Measurements from ENCODE around the gene SORCS2.

Gene SORCS2

GRCh38 chr4:7608046-7608445 is 415.7 kb downstream of the SORCS2 start:
- no peak for DNase-seq (ENCODE audit: low read depth, low spot score)

GRCh38 chr4:7609316-7609715 is 417.0 kb downstream of the SORCS2 start:
- DNase-seq (ENCODE audit: low read depth, low spot score), result no peak

GRCh38 chr4:7610022-7610670 is 417.8 kb downstream of the SORCS2 start:
- DNase-seq (ENCODE audit: low read depth, low spot score), result no peak

GRCh38 chr4:7610841-7611240 is 418.5 kb downstream of the SORCS2 start:
- no peak for DNase-seq (ENCODE audit: low read depth, low spot score)

- DNase-seq (ENCODE audit: low read depth, low spot score), result no peak
Observed at GRCh38 chr4:7612311-7612897, 420.1 kb downstream of the SORCS2 start.

GRCh38 chr4:7614350-7614949 is 422.1 kb downstream of the SORCS2 start:
- no peak for DNase-seq (ENCODE audit: low read depth, low spot score)

- DNase-seq (ENCODE audit: low read depth, low spot score), result no peak
Observed at GRCh38 chr4:7616193-7616592, 423.9 kb downstream of the SORCS2 start.

GRCh38 chr4:7618361-7618760 is 426.0 kb downstream of the SORCS2 start:
- DNase-seq (ENCODE audit: low read depth, low spot score), result no peak

- DNase-seq (ENCODE audit: low read depth, low spot score), result no peak
Observed at GRCh38 chr4:7620086-7620813, 427.9 kb downstream of the SORCS2 start.

GRCh38 chr4:7620814-7621176 is 428.5 kb downstream of the SORCS2 start:
- DNase-seq (ENCODE audit: low read depth, low spot score), result no peak

GRCh38 chr4:7621252-7622035 is 429.1 kb downstream of the SORCS2 start:
- no peak for DNase-seq (ENCODE audit: low read depth, low spot score)

GRCh38 chr4:7622371-7622770 is 430.0 kb downstream of the SORCS2 start:
- DNase-seq (ENCODE audit: low read depth, low spot score), result no peak

- no peak for DNase-seq (ENCODE audit: low read depth, low spot score)
Observed at GRCh38 chr4:7623468-7623867, 431.1 kb downstream of the SORCS2 start.

GRCh38 chr4:7624396-7624980 is 432.1 kb downstream of the SORCS2 start:
- DNase-seq (ENCODE audit: low read depth, low spot score), result no peak

- peak; percentile 67 for DNase-seq (ENCODE audit: low read depth, low spot score)
Observed at GRCh38 chr4:7625071-7625470, 432.7 kb downstream of the SORCS2 start.

- no peak for DNase-seq (ENCODE audit: low read depth, low spot score)
Observed at GRCh38 chr4:7626531-7626930, 434.2 kb downstream of the SORCS2 start.

- DNase-seq (ENCODE audit: low read depth, low spot score), result peak; percentile 26
Observed at GRCh38 chr4:7627251-7628250, 435.2 kb downstream of the SORCS2 start.

GRCh38 chr4:7628432-7628831 is 436.1 kb downstream of the SORCS2 start:
- no peak for DNase-seq (ENCODE audit: low read depth, low spot score)

- DNase-seq (ENCODE audit: low read depth, low spot score), result no peak
Observed at GRCh38 chr4:7629501-7630254, 437.3 kb downstream of the SORCS2 start.
